Activated T-cell treated with anti-CD3 and anti-CD28 coated beads, Interleukin-2, amount 50 U/mL, for 72 hours (primary cell): ENCODE results near the gene UGT1A3. TPM values are rescaled to one million over a fixed set of nuclear protein-coding genes. Genes with fewer than 3 reads are reported as not detected.
A peak's percentile ranks its signal among the peaks of the same experiment; 100 is the strongest.

Experiments used
- ATAC-seq, 2 donors: fragments of 150-1000 bp; cut with Tn5 transposase; replicated peaks in 1 of 2; 2 replicates each; pipeline ENCODE4 v1.10.0; 2021; ENCODE audit warnings: moderate library complexity in 2 of 2, mild to moderate bottlenecking in 1 of 2
- DNase-seq, 2 donors: peaks; one replicate each; pipeline ENCODE4 v3.0.0; 2021 to 2022; ENCODE audit warnings: mixed read lengths in 1 of 2
- H3K27ac Mint-ChIP-seq: one replicate; pipeline ENCODE4 v1.8.0; 2022; ENCODE audit warnings: mild to moderate bottlenecking, moderate library complexity, mixed read lengths
- H3K27me3 Mint-ChIP-seq: one replicate; pipeline ENCODE4 v1.8.0; 2022; ENCODE audit warnings: low read depth, mixed read lengths
- H3K36me3 Mint-ChIP-seq, 2 donors: one replicate each; pipeline ENCODE4 v1.8.0; 2022; ENCODE audit warnings: mixed read lengths in 2 of 2, mild to moderate bottlenecking in 1 of 2; ENCODE audit not compliant: insufficient read depth in 2 of 2
- H3K4me1 Mint-ChIP-seq: one replicate; pipeline ENCODE4 v1.8.0; 2022; ENCODE audit warnings: low read depth, mixed read lengths
- H3K4me3 Mint-ChIP-seq, 2 donors: one replicate each; pipeline ENCODE4 v1.8.0; 2022; ENCODE audit warnings: mild to moderate bottlenecking in 2 of 2, mixed read lengths in 2 of 2, moderate library complexity in 2 of 2
- H3K9me3 Mint-ChIP-seq, 2 donors: one replicate each; pipeline ENCODE4 v1.8.0; 2022; ENCODE audit warnings: mixed read lengths in 2 of 2
- total RNA-seq, 2 donors: library from RNA; stranded (reverse); gene quantifications; one replicate each; pipeline ENCODE4 v1.2.3, GENCODE V29; 2022

UGT1A3 gene
- total RNA-seq, 2 donors from 2014 or later: not detected

GRCh38 chr2:233798335-233799086 is 69.7 kb downstream of the UGT1A3 start:
- no peaks in the 10 kb centered on the region for H3K4me1 Mint-ChIP-seq
- peaks cover 9% of the 10 kb centered on the region for H3K27me3 Mint-ChIP-seq
- no peak overlapping the region for H3K4me3 Mint-ChIP-seq
- ATAC-seq (no peak), DNase-seq (no peak)
- H3K9me3 Mint-ChIP-seq: peaks cover 0 to 4% of the 10 kb centered on the region in 2 donors
- H3K36me3 Mint-ChIP-seq: no peaks in the 10 kb centered on the region
- no peak overlapping the region for H3K27ac Mint-ChIP-seq

- DNase-seq (no peak), ATAC-seq (no peak)
- Mint-ChIP-seq H3K4me3 (no peak overlapping the region), H3K27me3 (peaks cover 15% of the 10 kb centered on the region), H3K27ac (no peak overlapping the region), H3K4me1 (no peaks in the 10 kb centered on the region), H3K36me3 (no peaks in the 10 kb centered on the region), H3K9me3 (peaks cover 0 to 4% of the 10 kb centered on the region in 2 donors)
Observed at GRCh38 chr2:233799087-233799665, 70.3 kb downstream of the UGT1A3 start.

GRCh38 chr2:233799716-233800115 is 70.9 kb downstream of the UGT1A3 start:
- H3K9me3 Mint-ChIP-seq: peaks cover 0 to 4% of the 10 kb centered on the region in 2 donors
- no peak for DNase-seq
- no peaks in the 10 kb centered on the region for H3K36me3 Mint-ChIP-seq
- H3K4me1 Mint-ChIP-seq: no peaks in the 10 kb centered on the region
- ATAC-seq: no peak
- H3K27me3 Mint-ChIP-seq: peaks cover 17% of the 10 kb centered on the region
- H3K4me3 Mint-ChIP-seq: no peak overlapping the region
- H3K27ac Mint-ChIP-seq: no peak overlapping the region

GRCh38 chr2:233800208-233800607 is 71.4 kb downstream of the UGT1A3 start:
- Mint-ChIP-seq H3K4me3 (no peak overlapping the region), H3K27me3 (peaks cover 17% of the 10 kb centered on the region), H3K4me1 (no peaks in the 10 kb centered on the region), H3K36me3 (no peaks in the 10 kb centered on the region), H3K27ac (no peak overlapping the region), H3K9me3 (peaks cover 0 to 4% of the 10 kb centered on the region in 2 donors)
- ATAC-seq (no peak), DNase-seq (no peak)

- peak; percentile 55 to 59 for ATAC-seq
- Mint-ChIP-seq H3K4me3 (no peak overlapping the region), H3K27ac (no peak overlapping the region), H3K36me3 (no peaks in the 10 kb centered on the region), H3K9me3 (peaks cover 0 to 4% of the 10 kb centered on the region in 2 donors), H3K4me1 (no peaks in the 10 kb centered on the region), H3K27me3 (peaks cover 17% of the 10 kb centered on the region)
- DNase-seq: peak; percentile 6 to 15
Observed at GRCh38 chr2:233801357-233802131, 72.7 kb downstream of the UGT1A3 start.

GRCh38 chr2:233802132-233802815 is 73.4 kb downstream of the UGT1A3 start:
- DNase-seq: no peak

GRCh38 chr2:233803292-233803911 is 74.6 kb downstream of the UGT1A3 start:
- DNase-seq: no peak
- peaks cover 0 to 4% of the 10 kb centered on the region in 2 donors for H3K9me3 Mint-ChIP-seq
- H3K27ac Mint-ChIP-seq: no peak overlapping the region
- no peak overlapping the region for H3K4me3 Mint-ChIP-seq
- H3K4me1 Mint-ChIP-seq: no peaks in the 10 kb centered on the region
- H3K36me3 Mint-ChIP-seq: no peaks in the 10 kb centered on the region
- ATAC-seq: no peak
- peaks cover 17% of the 10 kb centered on the region for H3K27me3 Mint-ChIP-seq

More at GRCh38 chr2:233802132-233802815, 73.4 kb downstream of the UGT1A3 start:
- ATAC-seq: no peak
- Mint-ChIP-seq H3K27ac (no peak overlapping the region), H3K4me3 (no peak overlapping the region), H3K27me3 (peaks cover 17% of the 10 kb centered on the region), H3K36me3 (no peaks in the 10 kb centered on the region), H3K4me1 (no peaks in the 10 kb centered on the region), H3K9me3 (peaks cover 0 to 4% of the 10 kb centered on the region in 2 donors)

- Mint-ChIP-seq H3K4me1 (no peaks in the 10 kb centered on the region), H3K27ac (no peak overlapping the region), H3K9me3 (peaks cover 0 to 4% of the 10 kb centered on the region in 2 donors), H3K4me3 (no peak overlapping the region), H3K36me3 (no peaks in the 10 kb centered on the region), H3K27me3 (peaks cover 17% of the 10 kb centered on the region)
- no peak for ATAC-seq
- DNase-seq: no peak
Observed at GRCh38 chr2:233803994-233804393, 75.2 kb downstream of the UGT1A3 start.

- Mint-ChIP-seq H3K4me1 (no peaks in the 10 kb centered on the region), H3K4me3 (no peak overlapping the region), H3K9me3 (no peaks in the 10 kb centered on the region), H3K27me3 (peaks cover 16% of the 10 kb centered on the region), H3K36me3 (no peaks in the 10 kb centered on the region), H3K27ac (no peak overlapping the region)
- DNase-seq (no peak), ATAC-seq (no peak)
Observed at GRCh38 chr2:233807215-233807865, 78.5 kb downstream of the UGT1A3 start.

- DNase-seq (no peak), ATAC-seq (no peak)
- Mint-ChIP-seq H3K4me3 (no peak overlapping the region), H3K27ac (no peak overlapping the region), H3K36me3 (no peaks in the 10 kb centered on the region), H3K4me1 (no peaks in the 10 kb centered on the region), H3K27me3 (peaks cover 8% of the 10 kb centered on the region), H3K9me3 (no peaks in the 10 kb centered on the region)
Observed at GRCh38 chr2:233807966-233808935, 79.4 kb downstream of the UGT1A3 start.

- H3K4me1 Mint-ChIP-seq: no peaks in the 10 kb centered on the region
Observed at GRCh38 chr2:233810385-233810784, 81.5 kb downstream of the UGT1A3 start.

More at GRCh38 chr2:233810385-233810784, 81.5 kb downstream of the UGT1A3 start:
- H3K9me3 Mint-ChIP-seq: no peaks in the 10 kb centered on the region
- H3K4me3 Mint-ChIP-seq: no peak overlapping the region
- H3K36me3 Mint-ChIP-seq: no peaks in the 10 kb centered on the region
- no peak for DNase-seq
- ATAC-seq: no peak
- H3K27ac Mint-ChIP-seq: no peak overlapping the region
- H3K27me3 Mint-ChIP-seq: peaks cover 4% of the 10 kb centered on the region
